Esophagus (tissue), 2 donors: ENCODE results near the gene SART3. TPM values are rescaled to one million over a fixed set of nuclear protein-coding genes. Genes with fewer than 3 reads are reported as not detected.

Experiments used
- H3K27ac ChIP-seq, 2 donors: one replicate each; pipeline ENCODE4 v1.5.1; 2013; ENCODE audit warnings: low read depth in 2 of 2, mild to moderate bottlenecking in 2 of 2, inconsistent platforms in 1 of 2, low read length in 1 of 2, moderate library complexity in 1 of 2
- H3K27me3 ChIP-seq, 2 donors: one replicate each; pipeline ENCODE4 v1.6.1; 2013; ENCODE audit warnings: low read length in 2 of 2, control low read depth in 1 of 2, mild to moderate bottlenecking in 1 of 2; ENCODE audit not compliant: insufficient read depth in 2 of 2, control insufficient read depth in 1 of 2
- H3K36me3 ChIP-seq, 2 donors: one replicate each; pipeline ENCODE4 v1.6.1; 2013; ENCODE audit warnings: low read length in 1 of 2; ENCODE audit not compliant: control insufficient read depth in 2 of 2, insufficient read depth in 2 of 2
- H3K4me1 ChIP-seq, 2 donors: one replicate each; pipeline ENCODE4 v1.6.1; 2013; ENCODE audit warnings: low read length in 1 of 2; ENCODE audit not compliant: control insufficient read depth in 2 of 2, insufficient read depth in 2 of 2
- H3K4me3 ChIP-seq, 2 donors: one replicate each; pipeline ENCODE4 v1.5.1; 2013; ENCODE audit warnings: low read length in 2 of 2, mild to moderate bottlenecking in 2 of 2, low read depth in 1 of 2, moderate library complexity in 1 of 2
- H3K9me3 ChIP-seq, 2 donors: one replicate each; pipeline ENCODE4 v1.6.1; 2013; ENCODE audit warnings: mild to moderate bottlenecking in 2 of 2, low read depth in 1 of 2, low read length in 1 of 2, moderate library complexity in 1 of 2; ENCODE audit not compliant: control insufficient read depth in 2 of 2, insufficient read depth in 1 of 2
- WGBS, 2 donors: extraction: QIAGEN DNeasy Blood & Tissue Kit; methylation state at CpG; one replicate each; pipeline ENCODE4 v1.1.7; 2013; 5-methylcytosine and 5-hydroxymethylcytosine counted together
- polyA plus RNA-seq, 2 donors: library from polyadenylated mRNA; stranded (reverse); fragments of 200-250 nt; gene quantifications; one replicate each; pipeline ENCODE4 v1.2.3, GENCODE V29; 2013
- donor health status: healthy with polysubstance abuse.
- donor health status: Bipolar disorder and iron deficiency.

The SART3 gene
- polyA plus RNA-seq, 2 donors, result 10.8 to 16.0 TPM

- H3K4me3 ChIP-seq, result no peak overlapping the region
- WGBS, 2 donors, result 82 to 93% methylated on average over 3 of the region's 3 CpGs
- H3K4me1 ChIP-seq, result no peaks in the 10 kb centered on the region
- H3K9me3 ChIP-seq, result no peaks in the 10 kb centered on the region
- H3K36me3 ChIP-seq, result peaks cover 10 to 24% of the 10 kb centered on the region in 2 donors
- no peak overlapping the region for H3K27ac ChIP-seq
- no peaks in the 10 kb centered on the region for H3K27me3 ChIP-seq
Measured at GRCh38 chr12:108565146-108565545, 4.2 kb upstream of the SART3 start.

- peaks cover 0 to 2% of the 10 kb centered on the region in 2 donors for H3K4me1 ChIP-seq
- peaks cover 10 to 22% of the 10 kb centered on the region in 2 donors for H3K36me3 ChIP-seq
Measured at GRCh38 chr12:108564724-108565123, 3.8 kb upstream of the SART3 start.

GRCh38 chr12:108563804-108564151 lies 2.8 kb upstream of the SART3 start:
- Histone ChIP-seq H3K36me3 (peaks cover 9 to 20% of the 10 kb centered on the region in 2 donors), H3K9me3 (no peaks in the 10 kb centered on the region), H3K4me1 (peaks cover 0 to 4% of the 10 kb centered on the region in 2 donors), H3K4me3 (no peak overlapping the region), H3K27me3 (no peaks in the 10 kb centered on the region), H3K27ac (no peak overlapping the region)
- 5 to 6% methylated on average over 1 of the region's 1 CpG for WGBS, 2 donors

More at GRCh38 chr12:108564724-108565123, 3.8 kb upstream of the SART3 start:
- no peak overlapping the region for H3K4me3 ChIP-seq
- H3K9me3 ChIP-seq, result no peaks in the 10 kb centered on the region
- H3K27ac ChIP-seq, result no peak overlapping the region
- H3K27me3 ChIP-seq, result no peaks in the 10 kb centered on the region

- 1 to 2% methylated on average over 14 of the region's 14 CpGs for WGBS, 2 donors
- Histone ChIP-seq H3K27ac (peak overlapping the region; percentile 91 to 95), H3K27me3 (no peaks in the 10 kb centered on the region), H3K36me3 (peaks cover 7 to 15% of the 10 kb centered on the region in 2 donors), H3K9me3 (no peaks in the 10 kb centered on the region), H3K4me3 (peak overlapping the region; percentile 94 to 95), H3K4me1 (peaks cover 2 to 5% of the 10 kb centered on the region in 2 donors)
Measured at GRCh38 chr12:108563136-108563803, 2.3 kb upstream of the SART3 start.

- Histone ChIP-seq H3K36me3 (peaks cover 7 to 14% of the 10 kb centered on the region in 2 donors), H3K27me3 (no peaks in the 10 kb centered on the region), H3K27ac (peak within 1 kb of the TSS; percentile 91 to 95), H3K9me3 (no peaks in the 10 kb centered on the region), H3K4me3 (peak within 1 kb of the TSS; percentile 97 to 99), H3K4me1 (peaks cover 3 to 7% of the 10 kb centered on the region in 2 donors)
- WGBS, 2 donors, result 0% methylated on average over 64 to 72 of the region's 72 CpGs
Measured at GRCh38 chr12:108562348-108563135, 1.6 kb upstream of the SART3 start, which contains the start of gene ISCU. Gene ISCU, plus strand, starts transcription at chr12:108562596. Its CDS starts 27 bp downstream, at chr12:108562623.

- Histone ChIP-seq H3K27me3 (no peaks in the 10 kb centered on the region), H3K36me3 (peaks cover under 1 to 10% of the 10 kb centered on the region in 2 donors), H3K27ac (peak overlapping the region; percentile 68 to 85), H3K4me3 (peak overlapping the region; percentile 52 to 97), H3K9me3 (no peaks in the 10 kb centered on the region), H3K4me1 (peaks cover 3 to 7% of the 10 kb centered on the region in 2 donors)
- 1% methylated on average over 20 of the region's 20 CpGs for WGBS, 2 donors
Measured at GRCh38 chr12:108561852-108562347, 927 bp upstream of the SART3 start.

GRCh38 chr12:108560321-108560721 lies 652 bp downstream of the SART3 start:
- H3K27ac ChIP-seq, result peak overlapping the region in 1 of 2 donors; percentile 95
- 1% methylated on average over 12 of the region's 12 CpGs for WGBS, 2 donors
- H3K27me3 ChIP-seq, result no peaks in the 10 kb centered on the region
- H3K9me3 ChIP-seq, result no peaks in the 10 kb centered on the region
- H3K4me3 ChIP-seq, result peak overlapping the region; percentile 97 to 99
- peaks cover 3 to 9% of the 10 kb centered on the region in 2 donors for H3K4me1 ChIP-seq
- H3K36me3 ChIP-seq, result peaks cover 0 to 3% of the 10 kb centered on the region in 2 donors

GRCh38 chr12:108559748-108560147 lies 1.2 kb downstream of the SART3 start:
- H3K27me3 ChIP-seq, result no peaks in the 10 kb centered on the region
- H3K9me3 ChIP-seq, result no peaks in the 10 kb centered on the region
- no peak overlapping the region for H3K27ac ChIP-seq
- peaks cover 3 to 9% of the 10 kb centered on the region in 2 donors for H3K4me1 ChIP-seq
- no peaks in the 10 kb centered on the region for H3K36me3 ChIP-seq
- H3K4me3 ChIP-seq, result peak overlapping the region in 1 of 2 donors; percentile 97
- WGBS, 2 donors, result 41 to 54% methylated on average over 3 of the region's 3 CpGs

- Histone ChIP-seq H3K27ac (no peak overlapping the region), H3K9me3 (no peaks in the 10 kb centered on the region), H3K27me3 (no peaks in the 10 kb centered on the region), H3K4me3 (no peak overlapping the region), H3K36me3 (no peaks in the 10 kb centered on the region), H3K4me1 (peaks cover 3 to 9% of the 10 kb centered on the region in 2 donors)
- 74 to 78% methylated on average over 13 of the region's 14 CpGs for WGBS, 2 donors
Measured at GRCh38 chr12:108559007-108559655, 1.8 kb downstream of the SART3 start.
